H9 (cell line): ENCODE results near the gene ELOVL6. TPM values are rescaled to one million over a fixed set of nuclear protein-coding genes. Genes with fewer than 3 reads are reported as not detected.
"Not testable (repeated sequence)": the region's sequence is repeated elsewhere in the genome, so short reads cannot be mapped to it uniquely, and the experiment has no call there.

ENCODE experiments used
- DNase-seq: peaks from one replicate; pipeline ENCODE4 v3.0.0-alpha.2; 2017
- H2AFZ ChIP-seq: one replicate; pipeline ENCODE4 v1.6.1; 2013; ENCODE audit warnings: mild to moderate bottlenecking, low read length, control low read depth, moderate library complexity
- H2AK5ac ChIP-seq: 2 replicates; pipeline ENCODE4 v1.6.1; 2013; ENCODE audit warnings: low read length, control low read depth, mixed read lengths; ENCODE audit not compliant: insufficient read length
- H2BK120ac ChIP-seq: one replicate; pipeline ENCODE4 v1.6.1; 2013; ENCODE audit warnings: low read depth, mild to moderate bottlenecking, low read length, control low read depth, inconsistent platforms; ENCODE audit not compliant: poor library complexity, severe bottlenecking
- H2BK12ac ChIP-seq: 2 replicates; pipeline ENCODE4 v1.6.1; 2013; ENCODE audit warnings: low read length, control low read depth, mixed read lengths, low read depth; ENCODE audit not compliant: insufficient read length
- H2BK15ac ChIP-seq: 2 replicates; pipeline ENCODE4 v1.6.1; 2013; ENCODE audit warnings: low read depth, low read length, control low read depth
- H2BK20ac ChIP-seq: one replicate; pipeline ENCODE4 v1.6.1; 2013; ENCODE audit warnings: low read depth, mild to moderate bottlenecking, low read length, control low read depth, inconsistent platforms; ENCODE audit not compliant: poor library complexity, severe bottlenecking
- H2BK5ac ChIP-seq: 2 replicates; pipeline ENCODE4 v1.6.1; 2013; ENCODE audit warnings: low read length, control low read depth, mixed read lengths; ENCODE audit not compliant: insufficient read length
- H3K14ac ChIP-seq: 2 replicates; pipeline ENCODE4 v1.6.1; 2013; ENCODE audit warnings: low read length, control low read depth; ENCODE audit not compliant: insufficient read depth
- H3K18ac ChIP-seq: 2 replicates; pipeline ENCODE4 v1.6.1; 2013; ENCODE audit warnings: low read depth, mild to moderate bottlenecking, mixed read lengths, low read length, control low read depth; ENCODE audit not compliant: insufficient read length
- H3K23ac ChIP-seq: 2 replicates; pipeline ENCODE4 v1.6.1; 2013; ENCODE audit warnings: low read length, control low read depth, mixed read lengths, low read depth; ENCODE audit not compliant: insufficient read length
- H3K23me2 ChIP-seq: 2 replicates; pipeline ENCODE4 v1.6.1; 2013; ENCODE audit warnings: low read depth, mild to moderate bottlenecking, mixed read lengths, low read length, control low read depth; ENCODE audit not compliant: insufficient read length, poor library complexity, severe bottlenecking
- H3K27ac ChIP-seq: 2 replicates; pipeline ENCODE4 v1.5.1; 2013; ENCODE audit warnings: low read length, control low read depth, mixed read lengths, low read depth; ENCODE audit not compliant: insufficient read length
- H3K27me3 ChIP-seq: 2 replicates; pipeline ENCODE4 v1.6.1; 2013; ENCODE audit warnings: low read length, control low read depth, inconsistent platforms; ENCODE audit not compliant: insufficient read depth
- H3K4ac ChIP-seq: 2 replicates; pipeline ENCODE4 v1.6.1; 2013; ENCODE audit warnings: low read depth, mild to moderate bottlenecking, control low read depth, inconsistent platforms, low read length, moderate library complexity
- H3K4me1 ChIP-seq: 2 replicates; pipeline ENCODE4 v1.6.1; 2013; ENCODE audit warnings: low read length, control low read depth, inconsistent platforms; ENCODE audit not compliant: insufficient read depth
- H3K4me2 ChIP-seq: 2 replicates; pipeline ENCODE4 v1.6.1; 2013; ENCODE audit warnings: low read length, control low read depth, mixed read lengths; ENCODE audit not compliant: insufficient read length, insufficient read depth
- H3K56ac ChIP-seq: 2 replicates; pipeline ENCODE4 v1.6.1; 2013; ENCODE audit warnings: low read depth, mild to moderate bottlenecking, mixed read lengths, low read length, control low read depth; ENCODE audit not compliant: insufficient read length
- H3K79me1 ChIP-seq: 2 replicates; pipeline ENCODE4 v1.6.1; 2013; ENCODE audit warnings: low read depth, mild to moderate bottlenecking, moderate library complexity, low read length, control low read depth, inconsistent platforms; ENCODE audit not compliant: insufficient read depth, poor library complexity, severe bottlenecking
- H3K79me2 ChIP-seq: 2 replicates; pipeline ENCODE4 v1.6.1; 2013; ENCODE audit warnings: low read length, control low read depth, inconsistent platforms; ENCODE audit not compliant: insufficient read depth
- H3K9ac ChIP-seq: 2 replicates; pipeline ENCODE4 v1.6.1; 2013; ENCODE audit warnings: low read length, control low read depth, mixed read lengths; ENCODE audit not compliant: insufficient read length; ENCODE audit errors: extremely low read depth
- H3K9me3 ChIP-seq: one replicate; pipeline ENCODE4 v1.6.1; 2013; ENCODE audit warnings: low read depth, low read length, inconsistent platforms; ENCODE audit not compliant: control insufficient read depth
- H3T11ph ChIP-seq: one replicate; pipeline ENCODE4 v1.6.1; 2013; ENCODE audit warnings: mild to moderate bottlenecking, low read length, control low read depth, inconsistent platforms
- H4K20me1 ChIP-seq: one replicate; pipeline ENCODE4 v1.6.1; 2013; ENCODE audit not compliant: control insufficient read depth, insufficient read length, insufficient read depth
- H4K5ac ChIP-seq: 2 replicates; pipeline ENCODE4 v1.6.1; 2013; ENCODE audit warnings: low read depth, mild to moderate bottlenecking, mixed read lengths, low read length, control low read depth; ENCODE audit not compliant: insufficient read length
- H4K8ac ChIP-seq: replicated peaks from 2 replicates; pipeline ENCODE4 v1.6.1; 2013; ENCODE audit warnings: low read length, control low read depth, mixed read lengths, low read depth; ENCODE audit not compliant: insufficient read length
- H4K91ac ChIP-seq: 2 replicates; pipeline ENCODE4 v1.6.1; 2013; ENCODE audit warnings: low read depth, mild to moderate bottlenecking, moderate library complexity, mixed read lengths, low read length, control low read depth; ENCODE audit not compliant: insufficient read length
- H3K27ac Mint-ChIP-seq, 3 experiments: 2 replicates in 2 of 3; 3 replicates in 1 of 3; pipeline ENCODE4 v1.8.0; 2020 to 2021; ENCODE audit warnings: mixed read lengths in 3 of 3, mild to moderate bottlenecking in 1 of 3, moderate library complexity in 1 of 3
- H3K27me3 Mint-ChIP-seq: 2 replicates; pipeline ENCODE4 v1.8.0; 2021; ENCODE audit warnings: low read depth, mild to moderate bottlenecking, moderate library complexity, mixed read lengths
- H3K36me3 Mint-ChIP-seq, 3 experiments: 2 replicates in 2 of 3; 3 replicates in 1 of 3; pipeline ENCODE4 v1.8.0; 2020 to 2021; ENCODE audit warnings: low read depth in 3 of 3, mixed read lengths in 3 of 3; ENCODE audit not compliant: insufficient read depth in 1 of 3
- H3K4me1 Mint-ChIP-seq, 2 experiments: 2 replicates each; pipeline ENCODE4 v1.8.0; 2020; ENCODE audit warnings: mixed read lengths in 2 of 2
- H3K4me3 Mint-ChIP-seq, 2 experiments: 2 replicates in 1 of 2; 3 replicates in 1 of 2; pipeline ENCODE4 v1.8.0; 2020 to 2021; ENCODE audit warnings: mild to moderate bottlenecking in 2 of 2, mixed read lengths in 2 of 2, moderate library complexity in 1 of 2
- H3K9me3 Mint-ChIP-seq, 2 experiments: 2 replicates in 1 of 2; 3 replicates in 1 of 2; pipeline ENCODE4 v1.8.0; 2020; ENCODE audit warnings: mild to moderate bottlenecking in 2 of 2, mixed read lengths in 2 of 2, moderate library complexity in 1 of 2
- WGBS: extraction: QIAGEN DNeasy Blood & Tissue Kit; methylation state at CpG from one replicate; pipeline ENCODE4 v1.1.7; 2013; ENCODE audit warnings: missing lambda C conversion rate, low lambda C conversion rate, mixed read lengths; ENCODE audit not compliant: insufficient read length; ENCODE audit errors: extremely low coverage; 5-methylcytosine and 5-hydroxymethylcytosine counted together
- total RNA-seq: library from RNA; stranded (reverse); gene quantifications from 2 replicates; pipeline ENCODE4 v1.2.1, GENCODE V29; 2021
- TF ChIP-seq, protein P1 (sequence below): fragments of 200-600 bp; sonication (generic); conservative IDR thresholded peaks from 3 replicates; pipeline ENCODE4 v1.8.0; 2021; ENCODE audit warnings: antibody characterized with exemption, mild to moderate bottlenecking

The ELOVL6 gene
- total RNA-seq, 1 experiment from 2014 or later = 64.6 TPM

- H3K18ac ChIP-seq = no peak overlapping the region
- no peaks in the 10 kb centered on the region for H4K20me1 ChIP-seq
- H3K27ac ChIP-seq = no peak overlapping the region
- H3K27me3 ChIP-seq = no peaks in the 10 kb centered on the region
- no peak overlapping the region for H2AK5ac ChIP-seq
- TF ChIP-seq, protein P1, sequence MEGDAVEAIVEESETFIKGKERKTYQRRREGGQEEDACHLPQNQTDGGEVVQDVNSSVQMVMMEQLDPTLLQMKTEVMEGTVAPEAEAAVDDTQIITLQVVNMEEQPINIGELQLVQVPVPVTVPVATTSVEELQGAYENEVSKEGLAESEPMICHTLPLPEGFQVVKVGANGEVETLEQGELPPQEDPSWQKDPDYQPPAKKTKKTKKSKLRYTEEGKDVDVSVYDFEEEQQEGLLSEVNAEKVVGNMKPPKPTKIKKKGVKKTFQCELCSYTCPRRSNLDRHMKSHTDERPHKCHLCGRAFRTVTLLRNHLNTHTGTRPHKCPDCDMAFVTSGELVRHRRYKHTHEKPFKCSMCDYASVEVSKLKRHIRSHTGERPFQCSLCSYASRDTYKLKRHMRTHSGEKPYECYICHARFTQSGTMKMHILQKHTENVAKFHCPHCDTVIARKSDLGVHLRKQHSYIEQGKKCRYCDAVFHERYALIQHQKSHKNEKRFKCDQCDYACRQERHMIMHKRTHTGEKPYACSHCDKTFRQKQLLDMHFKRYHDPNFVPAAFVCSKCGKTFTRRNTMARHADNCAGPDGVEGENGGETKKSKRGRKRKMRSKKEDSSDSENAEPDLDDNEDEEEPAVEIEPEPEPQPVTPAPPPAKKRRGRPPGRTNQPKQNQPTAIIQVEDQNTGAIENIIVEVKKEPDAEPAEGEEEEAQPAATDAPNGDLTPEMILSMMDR = no peak
- H3K23ac ChIP-seq = no peak overlapping the region
- Mint-ChIP-seq H3K36me3 (peaks cover 1 to 8% (median 4%) of the 10 kb centered on the region in 3 experiments; a peak in 4 of 7 replicates), H3K4me3 (no peak overlapping the region), H3K27ac (no peak overlapping the region), H3K27me3 (no peaks in the 10 kb centered on the region), H3K9me3 (peaks cover 4 to 7% of the 10 kb centered on the region in 2 experiments), H3K4me1 (peaks cover 10 to 16% of the 10 kb centered on the region in 2 experiments)
- H4K8ac ChIP-seq = no peak overlapping the region
- no peak overlapping the region for H3K4ac ChIP-seq
- H2BK120ac ChIP-seq = no peak overlapping the region
- H3K56ac ChIP-seq = no peak overlapping the region
- H2AFZ ChIP-seq = no peak overlapping the region
- no peaks in the 10 kb centered on the region for H3K79me2 ChIP-seq
- no CpG with 5 or more reads among the region's 2 CpGs for WGBS
- no peaks in the 10 kb centered on the region; the same call in 1 of the 2 replicates for H3K4me1 ChIP-seq
- H2BK12ac ChIP-seq = no peak overlapping the region
- no peak for DNase-seq
- no peak overlapping the region for H2BK15ac ChIP-seq
- H2BK5ac ChIP-seq = no peak overlapping the region
- no peaks in the 10 kb centered on the region for H3K9me3 ChIP-seq
- no peak overlapping the region for H3K14ac ChIP-seq
- no peak overlapping the region for H3K9ac ChIP-seq
- H3K4me2 ChIP-seq = no peak overlapping the region
- H4K91ac ChIP-seq = no peak overlapping the region
- H3K79me1 ChIP-seq = no peaks in the 10 kb centered on the region
- H3K23me2 ChIP-seq = no peaks in the 10 kb centered on the region
- no peak overlapping the region for H2BK20ac ChIP-seq
- H3T11ph ChIP-seq = no peak overlapping the region
- no peak overlapping the region for H4K5ac ChIP-seq
Observed at GRCh38 chr4:110224142-110224541, 25.7 kb upstream of the ELOVL6 start.

GRCh38 chr4:110218935-110219334, 20.5 kb upstream of the ELOVL6 start:
- WGBS = no CpG with 5 or more reads among the region's 1 CpG
- H3K56ac ChIP-seq, H2BK120ac ChIP-seq, H4K91ac ChIP-seq, H2AFZ ChIP-seq, H2AK5ac ChIP-seq, H2BK20ac ChIP-seq, H4K8ac ChIP-seq, H3K4me2 ChIP-seq, H3K4me3 Mint-ChIP-seq, H2BK15ac ChIP-seq, H4K20me1 ChIP-seq, H3K23me2 ChIP-seq, H4K5ac ChIP-seq, H3K18ac ChIP-seq, H3K4me1 ChIP-seq, H2BK5ac ChIP-seq, H3K79me2 ChIP-seq, H2BK12ac ChIP-seq, H3K14ac ChIP-seq, H3K23ac ChIP-seq, H3K9me3 ChIP-seq, H3K4ac ChIP-seq, H3K4me1 Mint-ChIP-seq, H3K27ac Mint-ChIP-seq, H3K27ac ChIP-seq, DNase-seq, H3K27me3 Mint-ChIP-seq, H3K79me1 ChIP-seq, H3K27me3 ChIP-seq, H3T11ph ChIP-seq, H3K9ac ChIP-seq: not testable (repeated sequence)
- peaks cover 20 to 21% of the 10 kb centered on the region in 2 experiments for H3K9me3 Mint-ChIP-seq
- H3K36me3 Mint-ChIP-seq = peaks cover 6 to 20% (median 10%) of the 10 kb centered on the region in 3 experiments
